Peyer's patch (tissue), 4 donors: ENCODE results near the gene FBXL2. TPM values are rescaled to one million over a fixed set of nuclear protein-coding genes. Genes with fewer than 3 reads are reported as not detected.
"Not testable (repeated sequence)": the region's sequence is repeated elsewhere in the genome, so short reads cannot be mapped to it uniquely, and the experiment has no call there.

Experiments
- DNase-seq, 3 donors: peaks; one replicate each; pipeline ENCODE4 v3.0.0-alpha.2; 2017 to 2019
- H3K27ac ChIP-seq, 4 donors: fragments of 200-600 bp; sonication (generic); one replicate each; pipeline ENCODE4 v1.5.1; 2016 to 2019
- H3K27me3 ChIP-seq, 2 donors: fragments of 200-600 bp; sonication (generic); one replicate each; pipeline ENCODE4 v1.5.1; 2019
- H3K36me3 ChIP-seq, 3 donors: fragments of 200-600 bp; sonication (generic); one replicate each; pipeline ENCODE4 v1.5.1; 2016 to 2019
- H3K4me1 ChIP-seq, 4 donors: fragments of 200-600 bp; sonication (generic); one replicate each; pipeline ENCODE4 v1.5.1; 2016 to 2019
- H3K4me3 ChIP-seq, 4 donors: fragments of 200-600 bp; sonication (generic); 1 replicate in 3 of 4; 2 replicates in 1 of 4; pipeline ENCODE4 v1.5.1; 2016 to 2019; ENCODE audit warnings: mild to moderate bottlenecking in 1 of 4
- H3K9me3 ChIP-seq, 4 donors: fragments of 200-600 bp; sonication (generic); one replicate each; pipeline ENCODE4 v1.5.1; 2016 to 2019; ENCODE audit warnings: mild to moderate bottlenecking in 1 of 4
- POLR2A ChIP-seq, 2 donors: fragments of 450-650 bp; IDR thresholded peaks; one replicate each; pipeline ENCODE4 v1.5.1; 2017; ENCODE audit warnings: antibody characterized with exemption in 2 of 2, mild to moderate bottlenecking in 2 of 2, moderate library complexity in 2 of 2
- total RNA-seq, 4 donors: library from RNA; depleted of rRNA; stranded (reverse); fragments of >200 nt; gene quantifications; one replicate each; pipeline ENCODE4 v1.1.0, GENCODE V29; 2016
- TF ChIP-seq, protein P1 (sequence below), 6 experiments: fragments of 450-650 bp in 4 of 6; fragments of 200-600 bp in 2 of 6; sonication (generic) in 1 of 6; IDR thresholded peaks; one replicate each; pipeline ENCODE4 v1.5.1; 2017 to 2019; ENCODE audit warnings: antibody characterized with exemption in 6 of 6, mild to moderate bottlenecking in 3 of 6, moderate library complexity in 1 of 6

The FBXL2 gene
- total RNA-seq, 4 donors from 2014 or later, result 1.2 to 4.7 (median 1.2) TPM; not detected in 1

GRCh38 chr3:33426068-33426467 is 148.8 kb downstream of the FBXL2 start:
- Histone ChIP-seq H3K4me1 (peaks cover 0 to 24% (median 0%) of the 10 kb centered on the region in 4 donors), H3K27me3 (no peaks in the 10 kb centered on the region), H3K4me3 (no peak overlapping the region), H3K36me3 (peaks cover 0 to 28% (median 0%) of the 10 kb centered on the region in 3 donors), H3K27ac (no peak overlapping the region), H3K9me3 (no peaks in the 10 kb centered on the region)
- no peak for DNase-seq
- TF ChIP-seq POLR2A (IDR thresholded peaks at IDR 0.05), result no peak
- TF ChIP-seq, protein P1, sequence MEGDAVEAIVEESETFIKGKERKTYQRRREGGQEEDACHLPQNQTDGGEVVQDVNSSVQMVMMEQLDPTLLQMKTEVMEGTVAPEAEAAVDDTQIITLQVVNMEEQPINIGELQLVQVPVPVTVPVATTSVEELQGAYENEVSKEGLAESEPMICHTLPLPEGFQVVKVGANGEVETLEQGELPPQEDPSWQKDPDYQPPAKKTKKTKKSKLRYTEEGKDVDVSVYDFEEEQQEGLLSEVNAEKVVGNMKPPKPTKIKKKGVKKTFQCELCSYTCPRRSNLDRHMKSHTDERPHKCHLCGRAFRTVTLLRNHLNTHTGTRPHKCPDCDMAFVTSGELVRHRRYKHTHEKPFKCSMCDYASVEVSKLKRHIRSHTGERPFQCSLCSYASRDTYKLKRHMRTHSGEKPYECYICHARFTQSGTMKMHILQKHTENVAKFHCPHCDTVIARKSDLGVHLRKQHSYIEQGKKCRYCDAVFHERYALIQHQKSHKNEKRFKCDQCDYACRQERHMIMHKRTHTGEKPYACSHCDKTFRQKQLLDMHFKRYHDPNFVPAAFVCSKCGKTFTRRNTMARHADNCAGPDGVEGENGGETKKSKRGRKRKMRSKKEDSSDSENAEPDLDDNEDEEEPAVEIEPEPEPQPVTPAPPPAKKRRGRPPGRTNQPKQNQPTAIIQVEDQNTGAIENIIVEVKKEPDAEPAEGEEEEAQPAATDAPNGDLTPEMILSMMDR (IDR thresholded peaks at IDR 0.05), result no peak

DNA sequence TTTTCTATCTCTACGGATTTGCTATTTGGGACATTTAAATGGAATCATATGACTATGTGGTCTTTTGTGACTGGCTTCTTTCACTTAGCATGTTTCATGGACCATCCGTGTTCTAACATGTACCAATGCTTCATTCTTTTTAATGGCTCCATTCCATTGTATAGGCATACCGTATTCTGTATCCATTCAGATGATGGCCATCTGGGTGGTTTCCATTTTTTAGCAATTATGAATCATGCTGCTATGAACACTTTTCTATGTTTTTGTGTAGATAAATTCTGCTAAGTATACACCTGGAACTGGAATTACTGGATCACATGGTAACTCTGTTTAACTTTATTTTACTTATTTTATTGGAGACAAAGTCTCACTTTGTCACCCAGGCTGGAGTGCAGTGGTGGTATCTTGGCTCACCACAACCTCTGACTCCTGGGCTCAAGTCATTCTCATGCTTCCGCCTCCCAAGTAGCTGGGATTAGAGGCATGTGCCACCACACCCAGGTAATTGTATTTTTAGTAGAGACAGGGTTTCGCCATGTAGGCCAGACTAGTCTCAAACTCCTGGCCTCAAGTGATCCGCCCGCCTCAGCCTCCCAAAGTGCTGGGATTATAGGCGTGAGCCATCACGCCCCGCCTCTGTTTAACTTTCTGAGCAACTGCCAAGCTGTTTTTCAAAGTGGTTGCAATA is 149.5 kb downstream of the FBXL2 start:
- H3K9me3 ChIP-seq, result no peaks in the 10 kb centered on the region
- no peaks in the 10 kb centered on the region for H3K27me3 ChIP-seq
- H3K4me1 ChIP-seq, result peaks cover 0 to 26% (median 0%) of the 10 kb centered on the region in 4 donors
- TF ChIP-seq, protein P1 (IDR thresholded peaks at IDR 0.05), result no peak
- no peak for TF ChIP-seq POLR2A (IDR thresholded peaks at IDR 0.05)
- no peak overlapping the region for H3K4me3 ChIP-seq
- DNase-seq, result peak in 2 of 3 donors; percentile 50 to 70
- H3K27ac ChIP-seq, result peak overlapping the region in 1 of 4 donors; percentile 62
- H3K36me3 ChIP-seq, result peaks cover 0 to 21% (median 0%) of the 10 kb centered on the region in 3 donors

- Histone ChIP-seq H3K4me1 (peaks cover 0 to 30% (median 0%) of the 10 kb centered on the region in 4 donors), H3K27ac (no peak overlapping the region)
- no peak for DNase-seq
These were observed 151.5 kb downstream of the FBXL2 start for GRCh38 chr3:33428734-33429133.

DNA sequence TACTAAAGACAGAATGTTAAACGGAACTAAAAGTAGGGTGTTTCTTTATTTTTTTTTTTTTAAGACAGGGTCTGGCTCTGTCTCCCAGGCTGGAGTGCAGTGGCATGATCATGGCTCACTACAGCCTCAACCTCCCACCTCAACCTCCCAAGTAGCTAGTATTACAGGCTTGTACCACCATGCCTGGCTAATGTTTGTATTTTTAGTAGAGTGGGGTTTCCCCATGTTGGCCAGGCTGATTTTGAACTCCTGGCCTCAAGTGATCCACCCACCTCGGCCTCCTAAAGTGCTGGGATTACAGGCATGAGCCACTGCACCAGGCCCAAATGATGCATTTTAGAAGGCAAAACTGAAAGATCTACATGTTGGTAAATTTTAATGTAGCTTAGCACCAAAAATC is 152.1 kb downstream of the FBXL2 start:
- H3K36me3 ChIP-seq, H3K9me3 ChIP-seq, H3K4me3 ChIP-seq, H3K27me3 ChIP-seq, H3K27ac ChIP-seq, DNase-seq: not testable (repeated sequence)
- H3K4me1 ChIP-seq, result peaks cover 0 to 30% (median 0%) of the 10 kb centered on the region in 4 donors

More at GRCh38 chr3:33428734-33429133, 151.5 kb downstream of the FBXL2 start:
- Histone ChIP-seq H3K9me3 (no peaks in the 10 kb centered on the region), H3K27me3 (no peaks in the 10 kb centered on the region), H3K36me3 (peaks cover 0 to 8% (median 0%) of the 10 kb centered on the region in 3 donors), H3K4me3 (no peak overlapping the region)
- TF ChIP-seq POLR2A (IDR thresholded peaks at IDR 0.05), result no peak
- TF ChIP-seq, protein P1 (IDR thresholded peaks at IDR 0.05), result no peak

GRCh38 chr3:33430061-33430460 is 152.8 kb downstream of the FBXL2 start:
- no peaks in the 10 kb centered on the region for H3K27me3 ChIP-seq
- H3K27ac ChIP-seq, result no peak overlapping the region
- TF ChIP-seq, protein P1 (IDR thresholded peaks at IDR 0.05), result no peak
- no peak for TF ChIP-seq POLR2A (IDR thresholded peaks at IDR 0.05)
- no peaks in the 10 kb centered on the region for H3K9me3 ChIP-seq
- peaks cover 0 to 2% (median 0%) of the 10 kb centered on the region in 3 donors for H3K36me3 ChIP-seq
- peaks cover 0 to 30% (median 0%) of the 10 kb centered on the region in 4 donors for H3K4me1 ChIP-seq
- H3K4me3 ChIP-seq, result no peak overlapping the region
- DNase-seq, result no peak

DNA sequence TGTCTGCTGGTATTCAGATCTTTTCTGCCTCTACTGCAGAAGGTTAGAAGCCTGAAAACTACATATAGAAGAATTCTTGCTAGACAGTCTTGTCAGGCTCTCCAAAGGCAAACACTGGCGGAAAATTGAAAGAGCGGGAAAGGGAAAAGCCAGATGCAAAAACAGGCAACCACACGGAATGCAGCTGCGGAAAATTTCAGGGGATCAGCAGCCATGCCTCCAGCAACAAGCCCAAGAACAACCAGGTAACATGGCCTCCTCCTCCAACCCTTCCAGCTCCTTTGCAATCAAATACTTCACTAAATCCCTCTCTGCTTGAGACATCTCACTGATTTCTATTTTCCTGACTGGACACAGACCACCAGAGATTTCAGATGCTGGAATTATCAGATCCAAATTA is 153.3 kb downstream of the FBXL2 start:
- Histone ChIP-seq H3K9me3 (no peaks in the 10 kb centered on the region), H3K27me3 (no peaks in the 10 kb centered on the region), H3K4me3 (no peak overlapping the region), H3K27ac (no peak overlapping the region), H3K36me3 (no peaks in the 10 kb centered on the region), H3K4me1 (peaks cover 0 to 30% (median 0%) of the 10 kb centered on the region in 4 donors)
- DNase-seq, result no peak
- no peak for TF ChIP-seq POLR2A (IDR thresholded peaks at IDR 0.05)
- TF ChIP-seq, protein P1 (IDR thresholded peaks at IDR 0.05), result no peak
